GM23248 (cell line): ENCODE results near the gene CILP.

Experiments
- EZH2 ChIP-seq: fragments of 200-600 bp; sonication (generic); IDR thresholded peaks from 2 replicates; pipeline ENCODE4 v1.6.1; 2018; ENCODE audit warnings: antibody characterized with exemption, mild to moderate bottlenecking; ENCODE audit not compliant: insufficient read depth, poor library complexity, severe bottlenecking
- EZH2phosphoT487 ChIP-seq: fragments of 200-600 bp; sonication (generic); IDR thresholded peaks from 2 replicates; pipeline ENCODE4 v1.6.1; 2018; ENCODE audit warnings: antibody characterized with exemption, moderate library complexity, mild to moderate bottlenecking, low read depth; ENCODE audit not compliant: insufficient read depth

DNA sequence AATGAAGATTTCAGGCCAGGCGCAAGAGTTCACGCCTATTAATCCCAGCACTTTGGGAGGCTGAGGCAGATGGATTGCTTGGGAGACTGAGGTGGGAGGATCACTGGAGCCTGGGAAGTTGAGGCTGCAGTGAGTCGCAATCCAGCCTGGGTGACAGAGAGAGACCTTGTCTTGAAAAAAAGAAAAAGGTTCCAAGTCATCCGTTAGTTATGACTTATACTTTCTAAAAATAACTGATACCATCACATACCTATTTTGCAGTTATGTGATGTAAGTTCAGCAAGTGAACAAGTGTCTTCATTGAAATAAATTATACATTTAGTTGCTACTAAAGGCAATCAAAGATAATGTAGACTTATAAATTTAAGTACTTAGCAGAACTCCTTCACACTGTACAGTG, 48.2 kb downstream of the CILP start:
- TF ChIP-seq EZH2phosphoT487, result no peak
- no peak for TF ChIP-seq EZH2
